Peyer's patch (tissue), 4 donors: ENCODE data around the gene SLC39A5.

Experiments used
- CTCF ChIP-seq, 6 experiments: fragments of 450-650 bp in 4 of 6; fragments of 200-600 bp in 2 of 6; sonication (generic) in 1 of 6; IDR thresholded peaks; one replicate each; pipeline ENCODE4 v1.5.1; 2017 to 2019; ENCODE audit warnings: antibody characterized with exemption in 6 of 6, mild to moderate bottlenecking in 3 of 6, moderate library complexity in 1 of 6
- POLR2A ChIP-seq, 2 donors: fragments of 450-650 bp; IDR thresholded peaks; one replicate each; pipeline ENCODE4 v1.5.1; 2017; ENCODE audit warnings: antibody characterized with exemption in 2 of 2, mild to moderate bottlenecking in 2 of 2, moderate library complexity in 2 of 2

- TF ChIP-seq CTCF (IDR thresholded peaks at IDR 0.05) (no peak), POLR2A (IDR thresholded peaks at IDR 0.05) (no peak)
Observed at GRCh38 chr12:56208006-56208405, 21.8 kb upstream of the SLC39A5 start.
